KOPT-K1 (cell line): ENCODE data around the gene VTI1A.

Experiments used
- H3K27ac ChIP-seq: fragments of 200-600 bp; sonication (generic); 2 replicates; pipeline ENCODE4 v1.5.1; 2016; ENCODE audit warnings: antibody characterized with exemption, mild to moderate bottlenecking, low read depth, low read length; ENCODE audit not compliant: poor library complexity, severe bottlenecking
- H3K36me3 ChIP-seq: fragments of 200-600 bp; sonication (generic); 2 replicates; pipeline ENCODE4 v1.5.1; 2017; ENCODE audit warnings: antibody characterized with exemption, mild to moderate bottlenecking, low read length, moderate library complexity; ENCODE audit not compliant: insufficient read depth
- H3K9me3 ChIP-seq: fragments of 200-600 bp; sonication (generic); 2 replicates; pipeline ENCODE4 v1.5.1; 2017; ENCODE audit warnings: antibody characterized with exemption, low read length, mild to moderate bottlenecking; ENCODE audit not compliant: insufficient read depth, poor library complexity, severe bottlenecking

VTI1A gene

DNA sequence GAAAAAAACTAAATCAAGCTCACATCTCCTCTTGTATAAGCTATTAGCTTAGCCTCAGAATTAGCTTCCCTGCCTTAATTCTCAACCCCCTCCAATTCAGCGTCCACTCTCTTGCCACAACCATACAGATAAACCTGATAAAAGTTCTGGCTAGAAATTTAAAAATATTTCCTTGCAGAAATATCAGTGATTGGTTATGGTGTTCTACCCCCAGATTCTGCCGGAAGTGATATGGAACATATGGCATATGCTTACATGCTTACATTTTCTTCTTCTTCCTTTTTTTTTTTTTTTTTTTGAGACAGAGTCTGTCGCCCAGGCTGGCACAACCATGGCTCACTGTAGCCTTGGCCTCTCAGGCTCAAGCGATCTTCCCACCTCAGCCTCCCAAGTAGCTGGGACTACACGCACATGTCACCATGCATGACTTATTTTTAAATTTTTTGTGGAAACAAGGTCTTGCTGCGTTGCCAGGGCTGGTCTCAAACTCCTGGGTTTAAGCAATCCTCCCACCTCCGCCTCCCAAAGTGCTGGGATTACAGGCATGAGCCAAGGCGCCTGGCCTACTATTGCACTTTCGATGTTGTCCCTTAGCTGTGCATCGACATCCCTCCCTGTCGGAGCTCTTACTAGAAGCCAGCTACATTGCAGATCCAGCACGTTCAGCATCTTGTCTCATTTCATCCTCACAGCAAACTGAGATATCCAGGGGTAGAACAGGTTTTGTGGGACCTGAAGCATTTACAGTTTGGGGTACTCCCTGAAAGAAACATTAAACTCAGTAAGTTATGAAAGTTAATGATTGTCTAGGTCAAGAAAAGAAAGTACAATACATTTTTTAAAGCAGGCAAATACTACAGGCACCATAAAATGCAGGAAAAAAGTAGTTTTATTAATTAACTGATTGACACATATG lies 297.4 kb downstream of the VTI1A start:
- Histone ChIP-seq H3K27ac (no peak overlapping the region), H3K9me3 (no peaks in the 10 kb centered on the region), H3K36me3 (no peaks in the 10 kb centered on the region)

DNA sequence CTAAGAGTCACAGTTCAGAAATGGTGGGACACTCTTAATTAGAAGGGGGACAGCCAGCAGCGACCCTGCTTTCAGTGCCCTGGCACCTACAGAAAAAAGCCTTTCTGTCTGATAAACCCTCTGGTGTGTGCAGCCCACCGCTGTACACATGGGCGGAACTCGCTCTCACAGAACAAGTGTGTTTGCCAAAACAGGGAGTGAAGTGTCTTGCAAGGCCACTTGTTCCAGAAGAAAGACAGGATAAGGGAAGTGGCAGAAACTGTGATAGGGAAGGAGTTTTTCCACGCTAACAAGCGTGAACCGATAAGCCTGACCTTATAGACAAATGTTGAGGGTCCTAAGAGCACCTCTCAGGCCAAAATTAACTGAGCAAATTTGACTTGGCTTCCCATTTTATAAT lies 299.3 kb downstream of the VTI1A start:
- Histone ChIP-seq H3K9me3 (no peaks in the 10 kb centered on the region), H3K36me3 (no peaks in the 10 kb centered on the region), H3K27ac (no peak overlapping the region)

DNA sequence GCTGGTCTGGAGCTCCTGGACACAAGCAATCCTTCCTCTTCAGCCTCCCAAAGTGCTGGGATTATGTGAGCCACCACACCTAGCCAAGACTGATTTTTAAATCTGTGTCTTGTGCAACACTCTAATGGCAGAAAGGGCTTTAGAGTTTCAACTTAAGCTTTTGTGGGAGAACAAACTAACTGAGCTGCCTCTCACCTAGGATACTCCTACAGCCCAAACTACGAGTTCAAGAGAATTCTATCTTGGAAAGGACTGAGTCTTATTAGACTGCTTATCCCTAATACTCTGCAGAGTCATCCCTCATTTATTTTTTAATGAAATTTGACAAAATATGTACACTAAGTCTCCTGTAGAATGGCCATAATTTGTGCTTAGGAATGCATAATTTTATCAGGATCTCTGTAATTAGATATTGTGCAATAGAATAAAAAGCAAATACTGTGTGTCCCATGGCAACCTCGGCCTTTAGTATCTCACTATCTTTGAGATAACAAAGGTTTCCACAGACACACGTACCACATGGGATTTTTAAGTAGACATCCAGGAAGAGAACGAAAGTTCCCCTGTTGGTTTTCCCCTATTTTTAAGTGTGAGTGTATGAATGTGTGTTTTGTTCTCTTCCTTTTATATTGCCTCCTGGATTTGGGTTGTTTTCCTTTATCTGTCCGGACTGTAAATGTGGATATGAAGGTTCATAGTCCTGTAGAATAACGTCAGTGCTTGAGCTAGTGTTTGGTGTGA lies 303.6 kb downstream of the VTI1A start:
- Histone ChIP-seq H3K27ac (no peak overlapping the region), H3K36me3 (no peaks in the 10 kb centered on the region), H3K9me3 (no peaks in the 10 kb centered on the region)

DNA sequence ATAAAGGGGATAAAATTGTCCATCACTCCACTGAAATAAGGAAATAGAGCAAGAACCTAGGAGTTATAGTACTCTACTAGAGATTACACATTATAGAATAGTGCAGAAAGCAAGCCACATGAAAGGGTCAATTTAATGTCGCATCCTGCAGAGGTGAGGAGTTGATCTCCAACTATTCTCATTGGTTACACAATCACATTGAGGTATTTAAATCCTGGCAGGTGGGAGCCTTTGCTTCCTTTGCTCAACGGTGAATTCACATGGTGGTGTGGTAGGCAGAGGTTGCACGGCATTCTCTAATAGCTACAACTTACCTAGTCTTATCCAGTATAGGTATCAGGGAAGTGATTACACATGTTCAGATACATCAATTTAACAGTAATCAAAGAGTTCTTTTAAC lies 304.6 kb downstream of the VTI1A start:
- Histone ChIP-seq H3K9me3 (no peaks in the 10 kb centered on the region), H3K36me3 (no peaks in the 10 kb centered on the region), H3K27ac (no peak overlapping the region)

DNA sequence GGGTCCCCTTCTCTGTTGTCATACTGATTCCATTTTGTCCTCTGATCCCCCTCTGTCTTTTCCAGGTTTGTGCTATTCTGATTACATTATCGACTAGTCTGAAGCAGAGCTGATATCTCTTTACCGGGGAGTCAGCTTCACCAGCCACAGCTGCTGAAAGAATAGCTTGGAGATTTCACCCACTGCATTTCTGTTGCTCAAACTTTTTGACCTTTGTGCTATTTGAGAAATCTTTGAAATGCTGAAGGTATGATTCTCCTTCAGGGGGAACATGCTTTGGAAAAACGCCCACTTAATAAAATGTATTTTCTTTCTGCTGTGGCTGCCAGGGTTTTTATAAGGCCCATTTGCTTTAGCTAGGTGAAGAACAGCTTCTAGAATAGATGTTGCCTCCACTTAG lies 305.3 kb downstream of the VTI1A start:
- no peaks in the 10 kb centered on the region for H3K36me3 ChIP-seq
- no peaks in the 10 kb centered on the region for H3K9me3 ChIP-seq
- H3K27ac ChIP-seq: no peak overlapping the region

DNA sequence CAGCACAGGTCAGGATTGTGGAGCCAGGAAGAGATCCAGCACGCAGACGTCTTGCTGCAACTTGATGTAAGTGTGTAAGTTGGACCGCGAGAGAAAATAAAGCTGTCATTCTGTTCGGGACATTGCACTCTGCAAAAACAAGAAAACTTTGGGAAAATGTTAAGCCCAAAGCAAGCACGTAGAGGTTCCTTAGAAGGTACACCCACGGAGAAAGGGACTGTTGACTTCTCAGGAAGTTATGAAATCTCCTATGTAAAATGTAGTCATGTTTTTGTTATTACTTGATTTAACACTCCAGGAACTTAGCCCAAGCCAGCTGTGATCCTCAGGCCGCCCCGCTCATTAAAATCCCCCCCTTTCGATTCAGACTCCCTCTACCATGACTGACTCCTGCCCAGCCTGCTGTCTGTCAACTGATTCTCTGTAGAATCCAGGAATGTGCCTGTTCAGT lies 307.0 kb downstream of the VTI1A start:
- Histone ChIP-seq H3K9me3 (no peaks in the 10 kb centered on the region), H3K36me3 (no peaks in the 10 kb centered on the region), H3K27ac (no peak overlapping the region)

DNA sequence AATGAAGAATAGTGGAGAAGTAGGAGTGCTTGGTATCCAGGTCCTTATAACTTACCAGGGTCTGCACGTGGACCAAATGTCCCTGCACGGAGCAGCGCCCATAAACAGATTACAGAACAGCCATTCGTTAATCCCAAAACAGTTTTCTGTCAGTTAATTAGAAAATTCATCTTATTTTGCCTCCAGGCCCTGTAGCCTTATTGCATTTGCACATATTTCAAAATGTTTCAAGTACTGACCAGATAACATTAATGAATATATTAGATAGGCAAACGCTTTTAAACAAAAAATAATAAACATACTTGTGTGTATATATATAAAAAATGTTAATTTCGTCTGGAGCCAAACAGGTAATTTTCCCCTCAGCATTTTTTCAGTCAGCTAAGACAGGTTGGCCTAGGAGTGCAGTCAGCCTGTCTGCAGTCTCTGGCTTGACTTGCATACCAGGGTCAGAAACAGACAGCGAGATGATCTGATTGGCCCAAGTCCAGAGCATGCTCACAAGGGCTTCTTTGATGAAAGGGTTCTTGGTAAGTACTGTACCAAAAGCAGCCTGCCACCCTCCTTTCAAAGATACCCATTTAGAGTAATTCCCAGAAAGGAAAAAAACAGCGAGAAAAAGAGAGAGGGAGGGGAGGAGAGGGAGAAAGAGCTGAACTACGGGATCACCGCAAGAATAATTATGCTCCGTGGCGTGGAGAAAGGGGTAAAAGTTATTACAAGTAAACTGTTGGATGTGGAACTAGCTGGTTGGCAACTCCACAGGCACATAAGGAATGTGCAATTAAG lies 308.6 kb downstream of the VTI1A start:
- no peaks in the 10 kb centered on the region for H3K9me3 ChIP-seq
- H3K36me3 ChIP-seq: no peaks in the 10 kb centered on the region
- H3K27ac ChIP-seq: no peak overlapping the region

DNA sequence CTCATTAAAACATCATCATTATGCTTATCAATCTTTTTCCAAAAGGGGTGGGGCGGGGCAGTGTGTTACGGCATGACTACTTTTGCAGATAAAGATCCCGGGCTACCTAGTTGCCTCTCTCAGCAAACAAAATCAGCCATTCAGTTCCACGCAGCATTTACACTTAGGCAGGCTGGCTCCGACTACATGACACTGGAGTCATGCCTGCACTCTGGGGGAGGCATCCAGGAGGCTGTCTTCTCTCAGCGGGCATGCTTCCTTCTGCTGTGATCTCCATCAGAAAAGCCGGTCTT lies 309.2 kb downstream of the VTI1A start:
- no peak overlapping the region for H3K27ac ChIP-seq
- no peaks in the 10 kb centered on the region for H3K36me3 ChIP-seq
- no peaks in the 10 kb centered on the region for H3K9me3 ChIP-seq

DNA sequence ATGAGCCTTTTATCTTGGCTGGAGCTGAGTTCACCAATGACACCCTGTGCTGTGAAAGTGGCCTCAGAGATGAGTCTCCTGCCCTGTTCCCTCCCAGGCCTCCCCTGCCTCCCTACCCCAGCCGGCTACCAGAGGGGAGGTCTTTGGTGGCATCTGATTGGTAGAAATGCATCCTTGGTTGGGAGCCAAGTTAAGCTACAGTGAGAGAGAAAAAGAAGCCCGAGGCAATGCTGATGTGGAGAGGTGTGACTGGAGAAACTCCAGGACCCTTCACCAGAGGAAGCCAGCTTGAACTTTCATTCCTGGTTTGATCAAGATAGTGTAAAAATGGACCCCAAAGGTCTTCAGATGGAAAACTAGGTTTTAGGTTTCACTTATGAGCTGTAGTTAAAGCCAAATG lies 311.9 kb downstream of the VTI1A start:
- Histone ChIP-seq H3K27ac (no peak overlapping the region), H3K36me3 (no peaks in the 10 kb centered on the region), H3K9me3 (no peaks in the 10 kb centered on the region)

DNA sequence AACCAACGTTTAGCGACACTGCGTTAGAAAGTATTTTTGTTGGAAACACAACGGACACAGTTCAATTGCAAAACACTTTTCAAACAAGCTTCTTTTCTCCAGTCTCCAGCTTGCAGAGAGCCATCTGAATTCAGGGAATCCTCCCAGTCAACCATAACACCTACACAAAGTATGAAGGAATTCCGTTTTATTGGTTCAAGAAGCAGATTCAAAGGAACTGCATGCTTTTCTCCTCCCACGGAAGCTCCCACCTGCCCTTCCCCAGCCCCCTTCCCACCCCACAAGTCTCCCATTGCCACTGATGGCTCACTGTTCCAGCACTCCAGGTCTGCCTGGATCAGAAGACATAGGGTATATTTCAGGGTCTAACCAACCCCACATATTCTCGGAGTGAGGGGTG lies 312.5 kb downstream of the VTI1A start:
- no peaks in the 10 kb centered on the region for H3K36me3 ChIP-seq

DNA sequence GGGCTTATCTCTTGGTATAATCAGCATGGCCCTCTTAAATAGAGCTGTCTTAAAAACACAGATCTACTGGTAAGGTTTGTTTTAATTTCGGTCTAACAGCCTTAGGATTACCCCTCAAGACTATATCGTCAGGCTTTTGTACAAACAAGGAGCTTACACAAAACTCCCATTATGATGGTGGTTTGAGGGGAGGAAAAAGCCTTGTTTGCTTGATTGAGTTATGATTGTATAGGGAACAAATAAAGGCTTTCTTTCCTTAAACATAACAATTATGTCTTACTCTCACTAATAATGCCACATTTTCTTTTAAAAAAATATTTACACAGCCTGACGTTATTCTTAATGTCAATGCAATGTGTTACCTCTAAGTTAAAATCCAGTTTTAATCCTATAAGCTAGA lies 314.2 kb downstream of the VTI1A start:
- H3K27ac ChIP-seq: no peak overlapping the region

More for the DNA sequence above, 312.5 kb downstream of the VTI1A start:
- no peak overlapping the region for H3K27ac ChIP-seq
- no peaks in the 10 kb centered on the region for H3K9me3 ChIP-seq

DNA sequence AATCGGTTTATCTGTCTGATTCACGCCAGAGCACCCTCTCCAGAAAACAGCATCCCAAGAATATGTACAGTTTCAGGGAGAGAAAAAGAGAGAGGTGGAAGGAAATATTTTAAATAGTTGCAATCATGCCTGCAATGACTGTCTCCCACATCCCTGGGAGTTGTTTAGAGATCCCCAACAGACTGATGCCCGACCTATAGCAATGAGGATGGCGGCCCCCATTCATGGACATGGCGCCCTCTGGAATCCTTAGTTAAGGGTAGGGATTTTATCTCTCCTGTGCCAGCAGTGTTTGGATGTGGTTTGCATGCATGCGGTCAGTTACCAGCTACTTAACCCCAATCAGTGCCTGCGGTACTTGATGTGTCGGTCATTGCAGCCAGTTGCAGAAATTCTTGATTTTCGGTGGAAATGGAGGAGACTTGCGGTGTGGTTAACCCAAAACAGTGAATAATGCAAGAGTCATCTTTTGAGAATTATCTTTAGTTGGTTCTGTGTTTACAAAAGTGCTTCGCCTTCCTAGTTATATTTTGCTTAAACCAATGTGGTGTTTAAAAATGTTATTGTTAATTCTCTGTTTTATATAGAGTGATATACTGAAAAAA lies 317.0 kb downstream of the VTI1A start:
- H3K9me3 ChIP-seq: no peaks in the 10 kb centered on the region
- no peak overlapping the region for H3K27ac ChIP-seq
- no peaks in the 10 kb centered on the region for H3K36me3 ChIP-seq

More for the DNA sequence above, 314.2 kb downstream of the VTI1A start:
- no peaks in the 10 kb centered on the region for H3K36me3 ChIP-seq
- H3K9me3 ChIP-seq: no peaks in the 10 kb centered on the region

DNA sequence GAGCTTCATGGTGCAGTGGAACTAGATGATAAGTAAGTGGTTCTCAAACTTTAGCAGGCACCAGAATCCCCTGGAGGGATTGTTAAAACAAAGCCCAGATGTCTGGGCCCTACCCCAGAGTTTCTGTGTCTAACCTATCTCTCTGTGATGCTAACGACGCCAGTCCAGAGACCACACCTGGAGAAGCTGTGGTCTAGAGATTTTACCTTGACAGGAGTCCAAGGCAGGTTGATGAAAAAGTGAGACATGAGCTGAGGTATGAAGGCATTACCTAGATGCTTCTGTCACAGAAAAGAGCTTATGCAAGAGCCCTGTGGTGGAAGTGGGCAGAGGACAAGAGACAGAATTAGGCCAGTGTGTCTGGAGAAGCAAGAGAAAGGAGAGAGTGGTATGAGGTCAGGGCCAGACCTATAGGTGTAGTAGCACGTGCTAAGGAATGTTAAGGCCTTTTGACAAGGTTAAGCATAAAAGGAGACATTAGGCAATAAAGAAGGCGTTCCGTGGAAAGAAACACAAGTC lies 318.8 kb downstream of the VTI1A start:
- Histone ChIP-seq H3K36me3 (no peaks in the 10 kb centered on the region), H3K27ac (no peak overlapping the region), H3K9me3 (no peaks in the 10 kb centered on the region)

DNA sequence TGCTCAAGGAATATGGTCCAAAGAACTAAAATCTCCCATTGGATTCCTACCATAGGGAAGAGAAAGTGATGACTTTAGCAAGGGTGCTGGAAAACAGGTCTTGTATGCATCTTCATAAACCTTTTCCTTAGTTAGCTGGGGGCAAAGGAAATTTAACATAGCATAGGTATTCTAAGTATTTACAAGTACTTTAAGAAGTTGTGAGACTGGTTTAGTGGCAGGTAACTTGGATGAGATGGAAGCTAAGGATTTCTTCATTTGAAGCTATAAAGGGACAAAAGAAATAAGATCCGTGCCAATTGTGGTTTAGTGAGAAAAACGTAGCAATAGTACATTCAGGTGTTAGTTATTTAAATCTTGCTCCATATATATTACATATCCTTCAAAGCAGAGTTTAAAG lies 319.6 kb downstream of the VTI1A start:
- no peaks in the 10 kb centered on the region for H3K9me3 ChIP-seq
- no peak overlapping the region for H3K27ac ChIP-seq
- no peaks in the 10 kb centered on the region for H3K36me3 ChIP-seq

DNA sequence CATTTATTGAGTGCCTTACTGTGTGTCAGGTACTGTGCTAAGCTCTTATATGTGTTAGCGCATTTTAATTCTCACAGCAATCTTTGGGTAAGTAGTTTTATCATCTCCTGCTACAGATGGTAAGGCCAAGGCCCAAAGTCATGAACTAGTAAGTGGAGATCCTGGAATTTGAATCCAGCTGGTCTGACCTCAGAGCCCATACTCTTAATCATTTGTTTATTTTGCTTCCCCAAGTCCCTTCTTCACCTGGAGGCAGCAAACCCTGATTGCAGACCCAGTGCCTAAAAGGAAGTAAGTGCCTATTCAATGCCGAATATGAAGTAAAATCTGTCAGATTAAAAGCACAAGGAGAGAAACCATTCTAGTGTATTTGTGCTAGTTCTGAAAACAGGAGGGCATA lies 320.1 kb downstream of the VTI1A start:
- H3K27ac ChIP-seq: no peak overlapping the region

More for the DNA sequence above, 320.1 kb downstream of the VTI1A start:
- Histone ChIP-seq H3K36me3 (no peaks in the 10 kb centered on the region), H3K9me3 (no peaks in the 10 kb centered on the region)
